Right lobe of liver (tissue), 6 donors: ENCODE data around the gene IQCH. TPM values are rescaled to one million over a fixed set of nuclear protein-coding genes. Genes with fewer than 3 reads are reported as not detected.
A peak's percentile ranks its signal among the peaks of the same experiment; 100 is the strongest.

Experiments
- ATAC-seq, 4 donors: fragments of 200-7000 bp; cut with Tn5 transposase; one replicate each; pipeline ENCODE4 v1.9.1; 2020; ENCODE audit warnings: mild to moderate bottlenecking in 4 of 4, moderate library complexity in 4 of 4
- DNase-seq, 3 donors: peaks; one replicate each; pipeline ENCODE4 v3.0.0-alpha.2; 2020
- H3K27ac ChIP-seq, 3 donors: fragments of 200-600 bp; one replicate each; pipeline ENCODE4 v1.8.0; 2022
- H3K27me3 ChIP-seq, 2 donors: fragments of 200-600 bp; one replicate each; pipeline ENCODE4 v1.8.0; 2022
- H3K36me3 ChIP-seq, 4 donors: fragments of 200-600 bp; sonication (generic) in 1 of 4; one replicate each; pipeline versions ENCODE4 v1.5.1 to v1.8.0; 2017 to 2022; ENCODE audit warnings: control low read depth in 1 of 4
- H3K4me1 ChIP-seq, 4 donors: fragments of 200-600 bp; sonication (generic) in 1 of 4; one replicate each; pipeline versions ENCODE4 v1.5.1 to v1.8.0; 2017 to 2022; ENCODE audit warnings: control low read depth in 1 of 4
- H3K4me3 ChIP-seq, 3 donors: fragments of 200-600 bp; one replicate each; pipeline ENCODE4 v1.8.0; 2022
- H3K9me3 ChIP-seq, 4 donors: fragments of 200-600 bp; sonication (generic) in 1 of 4; one replicate each; pipeline versions ENCODE4 v1.5.1 to v1.8.0; 2017 to 2022; ENCODE audit warnings: control low read depth in 1 of 4
- POLR2A ChIP-seq: fragments of 450-650 bp; IDR thresholded peaks from one replicate; pipeline ENCODE4 v1.6.1; 2017; ENCODE audit warnings: antibody characterized with exemption, mild to moderate bottlenecking
- WGBS: methylation state at CpG from one replicate; pipeline ENCODE4 v1.1.6; 2018; ENCODE audit warnings: low coverage, low lambda C conversion rate; ENCODE audit not compliant: insufficient coverage; ENCODE audit errors: missing lambda C conversion rate; 5-methylcytosine and 5-hydroxymethylcytosine counted together
- intact Hi-C, 2 donors: fragments of 100-400 bp; cut with DNase I; formaldehyde crosslinking; loops; one replicate each; pipeline versions ENCODE4 v1.11.2 to v1.14.1; 2022
- total RNA-seq, 6 experiments: library from RNA; depleted of rRNA in 2 of 6; stranded (reverse); fragments of >200 nt in 2 of 6; fragmentation: NEBNext Ultra II Directional in 3 of 6; extraction: Animal tissue kit (Norgen Biotek cat#: 25700) in 3 of 6; gene quantifications; one replicate each; pipeline versions ENCODE4 v1.1.0 to v1.2.4, GENCODE V29; 2016 to 2023
- TF ChIP-seq, protein P1 (sequence below), 4 donors: fragments of 200-600 bp in 3 of 4; fragments of 450-650 bp in 1 of 4; IDR thresholded peaks; one replicate each; pipeline versions ENCODE4 v1.5.1 to v1.8.0; 2016 to 2022; ENCODE audit warnings: antibody characterized with exemption in 4 of 4, mild to moderate bottlenecking in 2 of 4
- donor health status: DM: no; HTN: yes; CAD: no.
- donor health status: DM: no; HTN: no; CAD: no.
- donor health status: DM: no; HTN: no; CAD: no.
- donor health status: DM: no; HTN: yes; CAD: no.
- donor health status: DM: no; HTN: yes; CAD: no.

The IQCH gene
- total RNA-seq, 6 experiments from 2014 or later: 0.91 to 2.3 (median 1.4) TPM

DNA sequence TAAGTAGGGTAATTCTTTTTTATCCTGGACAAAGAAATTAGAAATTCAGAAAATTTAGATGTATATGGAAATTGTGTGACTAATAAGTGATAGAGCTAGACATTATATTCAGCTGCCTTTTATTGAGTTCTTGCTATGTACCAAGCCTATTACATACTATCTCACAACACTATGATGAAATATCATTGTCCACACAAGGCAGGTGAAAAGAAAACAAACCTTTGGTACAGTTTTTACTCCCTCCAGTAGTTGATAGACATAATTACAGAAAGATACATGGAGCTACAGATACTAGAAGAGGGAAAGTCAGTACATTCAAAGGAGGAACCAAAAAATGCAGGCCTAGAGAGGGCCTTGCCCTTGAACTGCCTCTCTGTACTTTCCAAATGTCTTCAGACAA is 4.8 kb downstream of the IQCH start:
- Histone ChIP-seq H3K36me3 (no peaks in the 10 kb centered on the region), H3K4me3 (no peak overlapping the region), H3K27me3 (no peaks in the 10 kb centered on the region), H3K4me1 (peaks cover 0 to 25% (median 0%) of the 10 kb centered on the region in 4 donors), H3K27ac (peak overlapping the region in 2 of 3 donors; percentile 1 to 68), H3K9me3 (no peaks in the 10 kb centered on the region)
- ATAC-seq: peak; percentile 45 to 49 (median 46)
- intact Hi-C loops: no loop called here
- TF ChIP-seq, protein P1, sequence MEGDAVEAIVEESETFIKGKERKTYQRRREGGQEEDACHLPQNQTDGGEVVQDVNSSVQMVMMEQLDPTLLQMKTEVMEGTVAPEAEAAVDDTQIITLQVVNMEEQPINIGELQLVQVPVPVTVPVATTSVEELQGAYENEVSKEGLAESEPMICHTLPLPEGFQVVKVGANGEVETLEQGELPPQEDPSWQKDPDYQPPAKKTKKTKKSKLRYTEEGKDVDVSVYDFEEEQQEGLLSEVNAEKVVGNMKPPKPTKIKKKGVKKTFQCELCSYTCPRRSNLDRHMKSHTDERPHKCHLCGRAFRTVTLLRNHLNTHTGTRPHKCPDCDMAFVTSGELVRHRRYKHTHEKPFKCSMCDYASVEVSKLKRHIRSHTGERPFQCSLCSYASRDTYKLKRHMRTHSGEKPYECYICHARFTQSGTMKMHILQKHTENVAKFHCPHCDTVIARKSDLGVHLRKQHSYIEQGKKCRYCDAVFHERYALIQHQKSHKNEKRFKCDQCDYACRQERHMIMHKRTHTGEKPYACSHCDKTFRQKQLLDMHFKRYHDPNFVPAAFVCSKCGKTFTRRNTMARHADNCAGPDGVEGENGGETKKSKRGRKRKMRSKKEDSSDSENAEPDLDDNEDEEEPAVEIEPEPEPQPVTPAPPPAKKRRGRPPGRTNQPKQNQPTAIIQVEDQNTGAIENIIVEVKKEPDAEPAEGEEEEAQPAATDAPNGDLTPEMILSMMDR (IDR thresholded peaks at IDR 0.05): no peak
- no peak for TF ChIP-seq POLR2A
- no peak for DNase-seq

DNA sequence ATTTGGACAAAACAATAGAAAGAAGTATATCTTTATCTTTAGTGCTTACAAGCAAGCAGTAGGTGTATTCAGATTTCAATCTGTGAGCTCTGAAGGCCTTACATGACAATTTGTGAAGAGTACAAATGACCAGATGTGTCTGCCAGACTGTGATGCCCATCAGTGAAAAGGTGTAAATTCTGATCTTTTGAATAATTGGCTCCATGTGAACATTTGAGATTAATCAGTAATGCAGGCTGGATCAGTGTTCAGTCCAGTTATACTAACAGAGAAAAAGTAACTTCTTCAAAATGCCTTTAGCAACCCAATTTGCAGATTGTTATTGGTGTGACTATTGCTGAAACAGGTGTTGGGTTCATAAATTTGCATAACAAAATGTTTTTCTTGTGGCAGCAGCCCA is 5.2 kb downstream of the IQCH start:
- Histone ChIP-seq H3K36me3 (no peaks in the 10 kb centered on the region), H3K4me3 (no peak overlapping the region), H3K4me1 (peaks cover 0 to 25% (median 0%) of the 10 kb centered on the region in 4 donors), H3K27ac (peak overlapping the region in 2 of 3 donors; percentile 1 to 68), H3K9me3 (no peaks in the 10 kb centered on the region), H3K27me3 (no peaks in the 10 kb centered on the region)
- intact Hi-C loops: no loop called here
- no peak for TF ChIP-seq POLR2A
- TF ChIP-seq, protein P1 (IDR thresholded peaks at IDR 0.05): no peak
- DNase-seq (no peak), ATAC-seq (peak; percentile 56 to 68 (median 62))

DNA sequence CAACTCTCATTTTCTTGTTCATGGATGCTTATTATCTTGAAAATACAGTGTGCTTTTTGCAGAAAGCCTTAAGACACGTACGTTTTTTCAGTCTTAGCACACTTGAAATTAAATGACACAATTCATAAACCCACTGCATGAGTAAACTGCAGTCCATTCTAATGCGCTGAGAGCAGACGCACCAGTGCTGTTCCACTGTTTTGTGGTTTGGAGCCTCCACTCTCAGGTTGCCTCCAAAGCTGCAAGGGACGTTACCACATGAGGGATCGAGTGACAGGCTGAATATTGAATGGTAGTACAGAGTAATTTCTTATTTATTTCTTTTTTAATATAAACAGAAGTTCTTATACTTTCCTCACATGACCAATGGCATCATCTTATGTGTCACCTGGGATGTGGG is 12.3 kb downstream of the IQCH start:
- no peak overlapping the region for H3K27ac ChIP-seq
- intact Hi-C loops: no loop called here
- DNase-seq: no peak
- no peak for ATAC-seq
- no peaks in the 10 kb centered on the region for H3K36me3 ChIP-seq
- no peaks in the 10 kb centered on the region for H3K4me1 ChIP-seq
- H3K9me3 ChIP-seq: no peaks in the 10 kb centered on the region
- WGBS: 94% methylated on average over 6 of the region's 6 CpGs
- TF ChIP-seq POLR2A: no peak
- TF ChIP-seq, protein P1 (IDR thresholded peaks at IDR 0.05): no peak
- no peaks in the 10 kb centered on the region for H3K27me3 ChIP-seq
- H3K4me3 ChIP-seq: no peak overlapping the region

DNA sequence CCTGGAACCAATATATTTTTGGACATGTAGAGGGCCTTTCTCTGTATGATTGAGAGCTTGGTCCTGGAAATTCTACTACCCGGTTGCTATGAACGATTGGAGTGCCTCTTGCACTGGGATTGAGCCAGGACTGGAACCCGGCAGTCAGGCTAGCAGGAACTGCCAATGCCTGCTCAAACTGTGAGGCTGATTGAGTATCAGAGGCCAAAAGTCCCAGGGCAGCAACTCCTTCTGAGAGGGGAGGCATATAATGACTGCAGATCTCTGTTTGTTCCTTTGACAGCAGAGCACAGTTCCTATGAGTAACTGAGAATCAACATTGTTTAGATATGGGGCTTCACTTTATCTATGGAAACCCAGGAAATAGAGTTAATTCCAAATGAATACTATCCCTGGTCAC is 12.9 kb downstream of the IQCH start:
- Histone ChIP-seq H3K4me1 (no peaks in the 10 kb centered on the region), H3K27ac (no peak overlapping the region), H3K9me3 (no peaks in the 10 kb centered on the region), H3K27me3 (no peaks in the 10 kb centered on the region), H3K4me3 (no peak overlapping the region), H3K36me3 (no peaks in the 10 kb centered on the region)
- intact Hi-C loops: no loop called here
- no peak for TF ChIP-seq POLR2A
- 78% methylated on average over 3 of the region's 3 CpGs for WGBS
- no peak for ATAC-seq
- DNase-seq: no peak

DNA sequence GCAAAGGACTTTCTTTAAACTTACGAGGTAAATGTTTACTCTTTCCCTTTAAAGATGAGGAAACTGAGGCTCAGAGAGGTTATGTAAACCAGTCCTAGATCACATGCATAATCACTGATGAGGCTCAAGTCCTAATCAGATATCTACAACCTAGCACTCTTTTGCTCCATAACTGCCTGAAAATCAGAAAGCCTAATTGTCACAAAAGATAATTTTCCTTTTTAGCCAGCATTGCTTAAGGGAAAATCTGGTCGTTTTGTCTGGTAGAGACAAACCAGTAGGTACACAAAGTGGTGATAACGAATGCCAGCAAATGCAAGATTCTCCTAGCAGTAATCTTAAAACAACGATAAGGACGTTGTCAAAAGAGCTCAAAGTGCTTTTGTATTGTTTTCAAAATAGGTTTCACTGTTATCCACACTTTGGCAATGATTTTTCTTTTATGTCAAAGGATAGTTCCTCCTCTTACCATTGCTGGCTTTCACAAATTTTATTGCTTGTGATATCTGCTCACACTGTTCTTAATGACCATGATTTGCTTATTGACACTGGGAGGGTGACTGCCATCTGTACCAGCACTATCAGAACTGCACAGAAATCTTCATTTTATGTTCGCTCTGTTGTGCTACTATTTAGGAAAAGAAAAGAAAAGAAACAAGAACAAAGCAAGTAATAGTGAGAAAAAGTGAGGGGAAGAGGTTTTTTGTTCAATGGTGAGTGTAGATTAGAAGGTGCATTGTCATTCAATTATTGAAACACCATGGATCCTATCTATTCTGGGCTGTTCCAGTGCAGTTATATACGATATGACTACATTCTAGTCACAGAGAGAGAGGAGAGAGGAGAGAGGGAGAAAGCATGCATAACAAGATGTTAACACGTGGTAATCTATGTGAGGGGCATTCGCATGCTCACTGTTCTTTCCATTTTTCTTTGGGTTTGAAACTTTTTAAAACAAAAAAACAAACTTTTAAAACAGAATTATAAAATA is 13.7 kb downstream of the IQCH start:
- Histone ChIP-seq H3K4me3 (no peak overlapping the region), H3K9me3 (no peaks in the 10 kb centered on the region), H3K27ac (no peak overlapping the region), H3K36me3 (no peaks in the 10 kb centered on the region), H3K4me1 (no peaks in the 10 kb centered on the region), H3K27me3 (no peaks in the 10 kb centered on the region)
- no peak for ATAC-seq
- intact Hi-C loops: no loop called here
- 75% methylated on average over 9 of the region's 9 CpGs for WGBS
- TF ChIP-seq, protein P1 (IDR thresholded peaks at IDR 0.05): no peak
- no peak for TF ChIP-seq POLR2A
- DNase-seq: no peak
